HEK293 (cell line): ENCODE data around the gene COL9A3.
A peak's percentile ranks its signal among the peaks of the same experiment; 100 is the strongest.

Source experiments
- CTCF ChIA-PET: fragments of 350-600 bp; formaldehyde crosslinking; extraction: SDS; loops from one replicate; lab custom pipeline; 2021; ENCODE audit warnings: antibody characterized with exemption; lab: Yijun Ruan, JAX
- POLR2A ChIA-PET: fragments of 300-600 bp; formaldehyde crosslinking; extraction: SDS; loops from one replicate; lab custom pipeline; 2020; ENCODE audit warnings: antibody characterized with exemption, inconsistent platforms; lab: Yijun Ruan, JAX
- H3K27ac ChIP-seq: fragments of 200-500 bp; sonication (Bioruptor generic); 2 replicates; pipeline ENCODE4 v1.5.1; 2014; ENCODE audit warnings: low read depth, low read length, control low read depth, inconsistent platforms; ENCODE audit errors: extremely low read depth
- H3K36me3 ChIP-seq, 2 experiments: fragments of 200-500 bp in 1 of 2; sonication (Bioruptor generic) in 1 of 2; 1 replicate in 1 of 2; 2 replicates in 1 of 2; pipeline ENCODE4 v1.5.1; 2014 to 2017; ENCODE audit warnings: inconsistent platforms in 2 of 2, low read length in 2 of 2; ENCODE audit not compliant: control insufficient read depth in 2 of 2, insufficient read depth in 1 of 2
- H3K4me1 ChIP-seq: fragments of 200-500 bp; sonication (Bioruptor generic); 2 replicates; pipeline ENCODE4 v1.5.1; 2014; ENCODE audit warnings: mild to moderate bottlenecking, low read length, inconsistent platforms; ENCODE audit not compliant: control insufficient read depth, insufficient read depth
- H3K4me3 ChIP-seq: 2 replicates; pipeline ENCODE4 v1.5.1; 2011; ENCODE audit warnings: low read depth, mild to moderate bottlenecking, control low read depth, low read length, moderate library complexity
- H3K9me3 ChIP-seq: fragments of 200-500 bp; sonication (Bioruptor generic); 2 replicates; pipeline ENCODE4 v1.5.1; 2014; ENCODE audit warnings: low read depth, low read length, inconsistent platforms; ENCODE audit not compliant: control insufficient read depth, insufficient read depth
- BCL11A ChIP-seq: fragments of 450-650 bp; formaldehyde crosslinking; IDR thresholded peaks from 2 replicates; pipeline ENCODE4 v1.5.1; 2016; ENCODE audit warnings: low read depth, missing biosample characterization, missing genetic modification characterization
- KLF1 ChIP-seq: fragments of 450-650 bp; formaldehyde crosslinking; IDR thresholded peaks from 2 replicates; pipeline ENCODE4 v1.5.1; 2016; ENCODE audit warnings: missing biosample characterization, missing genetic modification characterization
- KLF8 ChIP-seq: fragments of 450-650 bp; formaldehyde crosslinking; IDR thresholded peaks from 2 replicates; pipeline ENCODE4 v1.5.1; 2016; ENCODE audit warnings: missing biosample characterization, missing genetic modification characterization
- KLF9 ChIP-seq: fragments of 450-650 bp; formaldehyde crosslinking; IDR thresholded peaks from 2 replicates; pipeline ENCODE4 v1.5.1; 2016; ENCODE audit warnings: missing biosample characterization, missing genetic modification characterization, low read depth
- MEIS1 ChIP-seq: sonication (generic); formaldehyde crosslinking; IDR thresholded peaks from 2 replicates; pipeline ENCODE4 v1.8.1; 2022; ENCODE audit warnings: missing genetic modification reagents, mild to moderate bottlenecking, borderline replicate concordance
- OVOL3 ChIP-seq: fragments of 450-650 bp; formaldehyde crosslinking; IDR thresholded peaks from 2 replicates; pipeline ENCODE4 v1.5.1; 2016; ENCODE audit warnings: missing biosample characterization, missing genetic modification characterization
- REPIN1 ChIP-seq: fragments of 450-650 bp; formaldehyde crosslinking; IDR thresholded peaks from 2 replicates; pipeline ENCODE4 v1.5.1; 2017; ENCODE audit warnings: missing biosample characterization, missing genetic modification characterization, low read depth
- SP2 ChIP-seq: fragments of 450-650 bp; formaldehyde crosslinking; IDR thresholded peaks from 2 replicates; pipeline ENCODE4 v1.5.1; 2016; ENCODE audit warnings: missing biosample characterization, missing genetic modification characterization
- WT1 ChIP-seq: fragments of 450-650 bp; formaldehyde crosslinking; IDR thresholded peaks from 2 replicates; pipeline ENCODE4 v1.5.1; 2016; ENCODE audit warnings: missing biosample characterization, missing genetic modification characterization
- ZNF16 ChIP-seq: fragments of 450-650 bp; formaldehyde crosslinking; IDR thresholded peaks from 2 replicates; pipeline ENCODE4 v1.5.1; 2016; ENCODE audit warnings: low read depth, missing biosample characterization, missing genetic modification characterization
- ZNF184 ChIP-seq: fragments of 450-650 bp; IDR thresholded peaks from 2 replicates; pipeline ENCODE4 v1.5.1; 2018; ENCODE audit warnings: missing biosample characterization, mild to moderate bottlenecking, missing genetic modification characterization
- ZNF248 ChIP-seq: fragments of 450-650 bp; formaldehyde crosslinking; IDR thresholded peaks from 2 replicates; pipeline ENCODE4 v1.5.1; 2017; ENCODE audit warnings: missing biosample characterization, missing genetic modification characterization
- ZNF292 ChIP-seq: fragments of 450-650 bp; formaldehyde crosslinking; IDR thresholded peaks from 2 replicates; pipeline ENCODE4 v1.5.1; 2016; ENCODE audit warnings: low read depth, missing biosample characterization, missing genetic modification characterization, borderline replicate concordance
- ZNF48 ChIP-seq: fragments of 450-650 bp; formaldehyde crosslinking; IDR thresholded peaks from 2 replicates; pipeline ENCODE4 v1.5.1; 2016; ENCODE audit warnings: missing biosample characterization, missing genetic modification characterization
- ZNF629 ChIP-seq: fragments of 450-650 bp; formaldehyde crosslinking; IDR thresholded peaks from 2 replicates; pipeline ENCODE4 v1.5.1; 2017; ENCODE audit warnings: missing biosample characterization, missing genetic modification characterization
- ZNF654 ChIP-seq: fragments of 450-650 bp; formaldehyde crosslinking; IDR thresholded peaks from 2 replicates; pipeline ENCODE4 v1.5.1; 2016; ENCODE audit warnings: low read depth, missing biosample characterization, missing genetic modification characterization
- ZNF670 ChIP-seq: fragments of 450-650 bp; formaldehyde crosslinking; IDR thresholded peaks from 2 replicates; pipeline ENCODE4 v1.5.1; 2016; ENCODE audit warnings: missing biosample characterization, missing genetic modification characterization, low read depth
- ZNF677 ChIP-seq: fragments of 450-650 bp; IDR thresholded peaks from 2 replicates; pipeline ENCODE4 v1.5.0; 2018; ENCODE audit warnings: missing biosample characterization, mild to moderate bottlenecking, missing genetic modification characterization, moderate library complexity
- ZNF777 ChIP-seq: fragments of 450-650 bp; formaldehyde crosslinking; IDR thresholded peaks from 2 replicates; pipeline ENCODE4 v1.5.1; 2017; ENCODE audit warnings: missing biosample characterization, missing genetic modification characterization, borderline replicate concordance
- ZNF785 ChIP-seq: fragments of 450-650 bp; formaldehyde crosslinking; IDR thresholded peaks from 2 replicates; pipeline ENCODE4 v1.5.1; 2016; ENCODE audit warnings: missing biosample characterization, missing genetic modification characterization
- ZNF830 ChIP-seq: fragments of 450-650 bp; IDR thresholded peaks from 2 replicates; pipeline ENCODE4 v1.5.0; 2018; ENCODE audit warnings: missing biosample characterization, missing genetic modification characterization, low read depth, mild to moderate bottlenecking, moderate library complexity
- TF ChIP-seq, protein P1 (sequence below): fragments of 450-650 bp; formaldehyde crosslinking; IDR thresholded peaks from 2 replicates; pipeline ENCODE4 v1.5.1; 2016; ENCODE audit warnings: missing biosample characterization, missing genetic modification characterization
- TF ChIP-seq, protein P2 (sequence below): sonication (generic); formaldehyde crosslinking; IDR thresholded peaks from 2 replicates; pipeline ENCODE4 v1.8.1; 2022; ENCODE audit warnings: mild to moderate bottlenecking, moderate library complexity, missing genetic modification reagents

Gene COL9A3

DNA sequence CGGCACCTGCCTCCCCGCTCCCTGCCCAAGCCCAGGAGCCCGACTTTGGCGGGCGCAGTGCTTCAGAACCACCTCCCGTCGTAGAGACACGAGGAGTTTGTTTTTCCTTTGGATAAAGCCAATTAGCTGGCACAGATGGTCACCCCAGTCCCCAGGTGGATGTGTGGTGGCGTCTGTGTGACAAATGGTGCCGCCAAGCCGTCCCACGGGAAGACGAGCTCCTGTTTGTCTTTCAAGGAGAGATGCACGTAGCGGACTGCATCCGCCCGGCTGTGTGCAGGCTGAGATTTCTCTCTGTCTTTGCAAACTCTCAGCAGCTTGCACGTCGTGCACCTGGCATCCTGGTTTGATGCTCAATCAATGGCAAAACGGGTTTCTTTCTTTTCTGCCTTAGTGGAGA is 36.6 kb upstream of the COL9A3 start (continued):
- TF ChIP-seq, protein P1, sequence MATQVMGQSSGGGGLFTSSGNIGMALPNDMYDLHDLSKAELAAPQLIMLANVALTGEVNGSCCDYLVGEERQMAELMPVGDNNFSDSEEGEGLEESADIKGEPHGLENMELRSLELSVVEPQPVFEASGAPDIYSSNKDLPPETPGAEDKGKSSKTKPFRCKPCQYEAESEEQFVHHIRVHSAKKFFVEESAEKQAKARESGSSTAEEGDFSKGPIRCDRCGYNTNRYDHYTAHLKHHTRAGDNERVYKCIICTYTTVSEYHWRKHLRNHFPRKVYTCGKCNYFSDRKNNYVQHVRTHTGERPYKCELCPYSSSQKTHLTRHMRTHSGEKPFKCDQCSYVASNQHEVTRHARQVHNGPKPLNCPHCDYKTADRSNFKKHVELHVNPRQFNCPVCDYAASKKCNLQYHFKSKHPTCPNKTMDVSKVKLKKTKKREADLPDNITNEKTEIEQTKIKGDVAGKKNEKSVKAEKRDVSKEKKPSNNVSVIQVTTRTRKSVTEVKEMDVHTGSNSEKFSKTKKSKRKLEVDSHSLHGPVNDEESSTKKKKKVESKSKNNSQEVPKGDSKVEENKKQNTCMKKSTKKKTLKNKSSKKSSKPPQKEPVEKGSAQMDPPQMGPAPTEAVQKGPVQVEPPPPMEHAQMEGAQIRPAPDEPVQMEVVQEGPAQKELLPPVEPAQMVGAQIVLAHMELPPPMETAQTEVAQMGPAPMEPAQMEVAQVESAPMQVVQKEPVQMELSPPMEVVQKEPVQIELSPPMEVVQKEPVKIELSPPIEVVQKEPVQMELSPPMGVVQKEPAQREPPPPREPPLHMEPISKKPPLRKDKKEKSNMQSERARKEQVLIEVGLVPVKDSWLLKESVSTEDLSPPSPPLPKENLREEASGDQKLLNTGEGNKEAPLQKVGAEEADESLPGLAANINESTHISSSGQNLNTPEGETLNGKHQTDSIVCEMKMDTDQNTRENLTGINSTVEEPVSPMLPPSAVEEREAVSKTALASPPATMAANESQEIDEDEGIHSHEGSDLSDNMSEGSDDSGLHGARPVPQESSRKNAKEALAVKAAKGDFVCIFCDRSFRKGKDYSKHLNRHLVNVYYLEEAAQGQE (tag by site-specific recombination): no peak
- no peak for TF ChIP-seq OVOL3 (tag by site-specific recombination)
- no peak for TF ChIP-seq ZNF654
- TF ChIP-seq BCL11A (tag by site-specific recombination): no peak
- no peak for TF ChIP-seq KLF9 (tag by site-specific recombination)
- TF ChIP-seq REPIN1: no peak
- TF ChIP-seq MEIS1 (CRISPR knock-in tag): no peak
- TF ChIP-seq ZNF629 (tag by site-specific recombination): no peak
- no peak for TF ChIP-seq KLF8 (tag by site-specific recombination)
- no peak for TF ChIP-seq ZNF670
- TF ChIP-seq ZNF677 (tag by site-specific recombination): no peak

DNA sequence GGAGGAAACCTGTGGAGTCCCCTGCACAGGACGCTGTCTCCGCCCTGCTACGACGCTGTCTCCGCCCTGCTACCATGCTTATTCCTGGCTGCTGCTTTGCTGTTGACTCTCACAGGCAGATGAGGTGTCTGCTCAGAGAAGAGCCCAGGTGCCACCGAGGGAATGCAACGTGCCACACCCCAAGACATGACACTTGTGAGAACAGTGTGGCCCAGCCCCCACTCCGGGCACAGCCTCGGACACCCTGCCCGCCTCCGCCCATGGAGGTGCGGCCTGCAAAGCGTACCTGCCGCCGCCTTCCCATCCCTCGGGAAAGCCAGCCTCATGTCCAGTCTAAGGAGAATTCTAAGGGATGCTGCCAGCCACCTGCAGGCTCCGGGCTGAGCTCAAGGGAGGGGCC is 36.2 kb upstream of the COL9A3 start:
- no peak overlapping the region for H3K27ac ChIP-seq
- CTCF ChIA-PET: interaction anchor here (0.7 to 2.6 kb wide), 4 partner anchors 11 to 93 kb away, joined by 4 to 7 read pairs (median 4); no protein-coding TSS in a partner anchor
- H3K36me3 ChIP-seq: no peaks in the 10 kb centered on the region
- POLR2A ChIA-PET: no interaction called here
- no peak overlapping the region for H3K4me3 ChIP-seq
- TF ChIP-seq ZNF777 (tag by site-specific recombination): no peak
- TF ChIP-seq ZNF16 (tag by site-specific recombination): no peak
- TF ChIP-seq ZNF830 (tag by site-specific recombination): no peak
- peak; percentile 85 for TF ChIP-seq KLF1
- 0 out of 2 replicates have a peak, but pooled peaks cover 3% of the 10 kb centered on the region for H3K4me1 ChIP-seq
- no peaks in the 10 kb centered on the region for H3K9me3 ChIP-seq

DNA sequence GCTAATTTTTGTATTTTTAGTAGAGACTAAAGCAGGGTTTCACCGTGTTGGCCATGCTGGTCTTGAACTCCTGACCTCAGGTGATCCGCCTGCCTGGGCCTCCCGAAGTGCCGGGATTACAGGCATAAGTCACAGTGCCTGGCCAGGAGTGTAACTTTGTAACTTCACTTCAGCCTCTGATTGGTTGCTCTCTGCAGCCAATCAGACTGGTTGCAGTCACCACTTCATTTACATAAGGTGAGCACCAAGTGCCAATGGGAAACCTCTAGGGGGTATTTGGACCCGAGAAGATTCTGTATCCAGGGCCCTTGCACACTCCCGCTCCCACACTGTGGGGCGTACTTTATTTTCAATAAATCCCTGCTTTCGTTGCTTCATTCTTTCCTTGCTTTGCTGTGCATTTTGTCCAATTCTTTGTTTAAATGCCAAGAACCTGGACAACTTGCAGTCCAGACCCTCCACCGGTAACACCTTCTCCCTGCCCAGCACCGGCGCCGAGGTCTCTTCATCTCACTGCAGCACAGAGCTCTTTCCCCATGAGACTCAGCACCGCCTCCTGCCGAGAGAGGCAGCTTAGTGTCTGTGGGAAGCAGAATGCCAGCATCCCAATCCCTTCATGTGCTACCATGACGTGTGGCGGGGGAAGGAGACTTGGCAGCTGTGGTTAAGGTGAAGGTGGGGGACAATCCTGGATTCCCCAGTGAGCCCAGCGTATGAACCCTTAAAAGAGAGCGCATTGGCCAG is 34.5 kb upstream of the COL9A3 start:
- H3K36me3 ChIP-seq: no peaks in the 10 kb centered on the region
- no peaks in the 10 kb centered on the region for H3K4me1 ChIP-seq
- H3K9me3 ChIP-seq: no peaks in the 10 kb centered on the region
- CTCF ChIA-PET: interaction anchor here (0.6 to 2.2 kb wide), 4 partner anchors 9 to 114 kb away, joined by 3 to 7 read pairs (median 4); no protein-coding TSS in a partner anchor
- no peak overlapping the region for H3K27ac ChIP-seq
- TF ChIP-seq WT1 (tag by site-specific recombination): no peak
- TF ChIP-seq SP2 (tag by site-specific recombination): no peak
- TF ChIP-seq ZNF292 (tag by site-specific recombination): no peak
- TF ChIP-seq BCL11A (tag by site-specific recombination): no peak
- TF ChIP-seq, protein P2, sequence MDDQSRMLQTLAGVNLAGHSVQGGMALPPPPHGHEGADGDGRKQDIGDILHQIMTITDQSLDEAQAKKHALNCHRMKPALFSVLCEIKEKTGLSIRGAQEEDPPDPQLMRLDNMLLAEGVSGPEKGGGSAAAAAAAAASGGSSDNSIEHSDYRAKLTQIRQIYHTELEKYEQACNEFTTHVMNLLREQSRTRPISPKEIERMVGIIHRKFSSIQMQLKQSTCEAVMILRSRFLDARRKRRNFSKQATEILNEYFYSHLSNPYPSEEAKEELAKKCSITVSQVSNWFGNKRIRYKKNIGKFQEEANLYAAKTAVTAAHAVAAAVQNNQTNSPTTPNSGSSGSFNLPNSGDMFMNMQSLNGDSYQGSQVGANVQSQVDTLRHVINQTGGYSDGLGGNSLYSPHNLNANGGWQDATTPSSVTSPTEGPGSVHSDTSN (CRISPR knock-in tag): no peak
- TF ChIP-seq ZNF48 (tag by site-specific recombination): no peak
- no peak for TF ChIP-seq ZNF785 (tag by site-specific recombination)
- TF ChIP-seq ZNF248: no peak
- TF ChIP-seq ZNF184 (tag by site-specific recombination): no peak
- TF ChIP-seq ZNF16 (tag by site-specific recombination): no peak
- TF ChIP-seq, all 188 proteins: peak for 0
- POLR2A ChIA-PET: interaction anchor here (0.5 kb wide), 1 partner anchor 210 kb away, joined by 4 read pairs; no protein-coding TSS in a partner anchor
- no peak overlapping the region for H3K4me3 ChIP-seq
